HL-60/S4 treated with retinoic acid at 250 ng/mL for 4 days and 3 days (cell line): ENCODE measurements around the gene DIP2A.

Experiments
- in situ Hi-C: fragments of 300-500 bp; cut with MboI; formaldehyde crosslinking; loops from 2 replicates; pipeline ENCODE4 v1.7.0; 2022; ENCODE audit warnings: low sequenced_read_pairs

DIP2A gene

GRCh38 chr21:46552274-46552673 is 93.6 kb downstream of the DIP2A start:
- in situ Hi-C loops = no loop called here

GRCh38 chr21:46552865-46553379 is 94.2 kb downstream of the DIP2A start:
- in situ Hi-C loops = no loop called here

GRCh38 chr21:46553993-46554392 is 95.3 kb downstream of the DIP2A start:
- in situ Hi-C loops = no loop called here

GRCh38 chr21:46554431-46555224 is 95.9 kb downstream of the DIP2A start:
- in situ Hi-C loops = no loop called here

GRCh38 chr21:46555225-46555617 is 96.5 kb downstream of the DIP2A start:
- in situ Hi-C loops = no loop called here

- in situ Hi-C loops = no loop called here
Observed at GRCh38 chr21:46555678-46556077, 97.0 kb downstream of the DIP2A start.

- in situ Hi-C loops = no loop called here
Observed at GRCh38 chr21:46556802-46557201, 98.1 kb downstream of the DIP2A start.

GRCh38 chr21:46557469-46557868 is 98.8 kb downstream of the DIP2A start:
- in situ Hi-C loops = no loop called here

GRCh38 chr21:46557919-46558392 is 99.3 kb downstream of the DIP2A start:
- in situ Hi-C loops = no loop called here

GRCh38 chr21:46559291-46559983 is 100.7 kb downstream of the DIP2A start:
- in situ Hi-C loops = no loop called here

GRCh38 chr21:46560568-46561444 is 102.1 kb downstream of the DIP2A start:
- in situ Hi-C loops = no loop called here

GRCh38 chr21:46561445-46562090 is 102.9 kb downstream of the DIP2A start:
- in situ Hi-C loops = no loop called here

- in situ Hi-C loops = no loop called here
Observed at GRCh38 chr21:46562472-46562871, 103.8 kb downstream of the DIP2A start.

GRCh38 chr21:46562964-46563607 is 104.4 kb downstream of the DIP2A start:
- in situ Hi-C loops = no loop called here

- in situ Hi-C loops = no loop called here
Observed at GRCh38 chr21:46564391-46564790, 105.7 kb downstream of the DIP2A start.

GRCh38 chr21:46567348-46567747 is 108.7 kb downstream of the DIP2A start:
- in situ Hi-C loops = no loop called here

GRCh38 chr21:46568562-46568961 is 109.9 kb downstream of the DIP2A start:
- in situ Hi-C loops = no loop called here

- in situ Hi-C loops = no loop called here
Observed at GRCh38 chr21:46569081-46569480, 110.4 kb downstream of the DIP2A start.

- in situ Hi-C loops = no loop called here
Observed at GRCh38 chr21:46570119-46570518, 111.4 kb downstream of the DIP2A start.

GRCh38 chr21:46570631-46571030 is 111.9 kb downstream of the DIP2A start:
- in situ Hi-C loops = no loop called here
